ENCODE data around the gene DMAC2. TPM values are rescaled to one million over a fixed set of nuclear protein-coding genes. Genes with fewer than 3 reads are reported as not detected.
"Not testable (repeated sequence)": the region's sequence is repeated elsewhere in the genome, so short reads cannot be mapped to it uniquely, and the experiment has no call there.

Gene DMAC2
- total RNA-seq, 2 experiments from 2014 or later = 44.8 to 47.0 TPM

- ATAC-seq (no peak), DNase-seq (no peak)
- peaks cover 24% of the 10 kb centered on the region for H3K36me3 Mint-ChIP-seq (ENCODE audit: low read depth)
- no peaks in the 10 kb centered on the region for H3K9me3 Mint-ChIP-seq (ENCODE audit: insufficient read depth)
- no peak overlapping the region for H3K4me3 Mint-ChIP-seq
- no peaks in the 10 kb centered on the region for H3K4me1 Mint-ChIP-seq (ENCODE audit: low read depth)
- POLR2A ChIA-PET = no interaction called here
- H3K27ac Mint-ChIP-seq = no peak overlapping the region
- CTCF ChIA-PET = interaction anchor here (1.2 kb wide), 1 partner anchor 8 kb away, joined by 3 read pairs; no protein-coding TSS in a partner anchor
- no peaks in the 10 kb centered on the region for H3K27me3 Mint-ChIP-seq (ENCODE audit: low read depth)
Observed at GRCh38 chr19:41386442-41386841, 53.3 kb downstream of the DMAC2 start.

GRCh38 chr19:41384351-41384750 lies 55.4 kb downstream of the DMAC2 start:
- no peaks in the 10 kb centered on the region for H3K4me1 Mint-ChIP-seq (ENCODE audit: low read depth)
- ChIA-PET CTCF (no interaction called here), POLR2A (no interaction called here)
- H3K27me3 Mint-ChIP-seq (ENCODE audit: low read depth) = no peaks in the 10 kb centered on the region
- ATAC-seq = no peak
- no peaks in the 10 kb centered on the region for H3K9me3 Mint-ChIP-seq (ENCODE audit: insufficient read depth)
- no peak for DNase-seq
- H3K4me3 Mint-ChIP-seq = no peak overlapping the region
- H3K36me3 Mint-ChIP-seq (ENCODE audit: low read depth) = peaks cover 15% of the 10 kb centered on the region
- no peak overlapping the region for H3K27ac Mint-ChIP-seq

GRCh38 chr19:41381536-41381935 lies 58.2 kb downstream of the DMAC2 start:
- peaks cover 10% of the 10 kb centered on the region for H3K36me3 Mint-ChIP-seq (ENCODE audit: low read depth)
- POLR2A ChIA-PET; ATAC-seq; DNase-seq; H3K9me3 Mint-ChIP-seq (ENCODE audit: insufficient read depth); H3K4me3 Mint-ChIP-seq; H3K4me1 Mint-ChIP-seq (ENCODE audit: low read depth); H3K27me3 Mint-ChIP-seq (ENCODE audit: low read depth); H3K27ac Mint-ChIP-seq: not testable (repeated sequence)
- CTCF ChIA-PET = interaction anchor here (1.2 kb wide), 1 partner anchor 26 kb away, joined by 3 read pairs; no protein-coding TSS in a partner anchor

Other genes starting within 250 kb of the DMAC2 start
- gene CYP2S1, start 246.7 kb downstream of the DMAC2 start, total RNA-seq = under 1 TPM; 0.83 to 0.95 TPM
- not detected for gene AXL, start 220.7 kb downstream of the DMAC2 start, total RNA-seq
- 100 to 1,000 TPM; 332 to 340 TPM for gene HNRNPUL1, start 175.5 kb downstream of the DMAC2 start, total RNA-seq
- 10 to 100 TPM; 33.5 to 36.1 TPM for gene CCDC97, start 129.7 kb downstream of the DMAC2 start, total RNA-seq
- gene TGFB1, start 86.0 kb downstream of the DMAC2 start, total RNA-seq = 100 to 1,000 TPM; 210 to 231 TPM
- gene B9D2, start 75.8 kb downstream of the DMAC2 start, total RNA-seq = 10 to 100 TPM; 10.6 to 12.8 TPM
- gene TMEM91, start 63.4 kb downstream of the DMAC2 start, total RNA-seq = 1 to 10 TPM; 5.3 to 6.4 TPM
- gene EXOSC5, start 42.6 kb downstream of the DMAC2 start, total RNA-seq = 10 to 100 TPM; 25.3 to 26.6 TPM
- 10 to 100 TPM; 15.8 to 24.5 TPM for gene BCKDHA, start 42.1 kb downstream of the DMAC2 start, total RNA-seq
- 1 to 10 TPM; 2.9 to 5.2 TPM for gene B3GNT8, start 12.5 kb downstream of the DMAC2 start, total RNA-seq
- not detected for gene ERICH4, start 3.2 kb upstream of the DMAC2 start, total RNA-seq
- 10 to 100 TPM; 41.8 to 49.4 TPM for gene CEACAM21, start 136.3 kb upstream of the DMAC2 start, total RNA-seq
- gene CEACAM4, start 187.2 kb upstream of the DMAC2 start, total RNA-seq = not detected
- not detected for gene CEACAM7, start 248.4 kb upstream of the DMAC2 start, total RNA-seq